Calu3 (cell line): ENCODE results near the gene ATP5F1C. TPM values are rescaled to one million over a fixed set of nuclear protein-coding genes. Genes with fewer than 3 reads are reported as not detected.
A peak's percentile ranks its signal among the peaks of the same experiment; 100 is the strongest.

Experiments used
- BruUV-seq: library from RNA; stranded (reverse); fragments of 400-500 nt; replicated peaks from 2 replicates; lab custom pipeline; 2021; lab: Mats Ljungman, UMichigan
- CTCF ChIA-PET: fragments of 300-600 bp; sonication (Branson Sonifier 250); formaldehyde crosslinking; loops from one replicate; lab custom pipeline; 2022; ENCODE audit warnings: antibody characterized with exemption; lab: Charles Lee
- DNase-seq: peaks from one replicate; pipeline ENCODE4 v3.0.0; 2022
- H3K27ac Mint-ChIP-seq: one replicate; pipeline ENCODE4 v1.8.0; 2022; ENCODE audit warnings: mixed read lengths; ENCODE audit not compliant: unreplicated experiment
- H3K27me3 Mint-ChIP-seq: one replicate; pipeline ENCODE4 v1.8.0; 2022; ENCODE audit warnings: mixed read lengths; ENCODE audit not compliant: unreplicated experiment
- H3K36me3 Mint-ChIP-seq: one replicate; pipeline ENCODE4 v1.8.0; 2022; ENCODE audit warnings: mild to moderate bottlenecking, moderate library complexity, mixed read lengths; ENCODE audit not compliant: insufficient read depth, unreplicated experiment
- H3K4me1 Mint-ChIP-seq: one replicate; pipeline ENCODE4 v1.8.0; 2022; ENCODE audit warnings: mild to moderate bottlenecking, low read depth, mixed read lengths; ENCODE audit not compliant: unreplicated experiment
- H3K4me3 Mint-ChIP-seq: one replicate; pipeline ENCODE4 v1.8.0; 2022; ENCODE audit warnings: mild to moderate bottlenecking, low read depth, moderate library complexity, mixed read lengths; ENCODE audit not compliant: unreplicated experiment
- H3K9me3 Mint-ChIP-seq: one replicate; pipeline ENCODE4 v1.8.0; 2022; ENCODE audit warnings: low read depth, mixed read lengths; ENCODE audit not compliant: unreplicated experiment
- CTCF ChIP-seq: fragments of 200-600 bp; IDR thresholded peaks from one replicate; pipeline ENCODE4 v1.8.0; 2022; ENCODE audit warnings: antibody characterized with exemption; ENCODE audit not compliant: unreplicated experiment
- intact Hi-C: fragments of 100-400 bp; cut with micrococcal nuclease; formaldehyde crosslinking; loops from one replicate; pipeline ENCODE4 v1.10.0; 2022; ENCODE audit not compliant: unreplicated experiment
- total RNA-seq: library from RNA; stranded (reverse); gene quantifications from 2 replicates; pipeline ENCODE4 v1.2.3, GENCODE V29; 2022

ATP5F1C gene
- total RNA-seq, 1 experiment from 2014 or later, result 373 TPM

- Mint-ChIP-seq H3K9me3 (no peaks in the 10 kb centered on the region), H3K27me3 (no peaks in the 10 kb centered on the region), H3K36me3 (peaks cover 12% of the 10 kb centered on the region), H3K27ac (peak overlapping the region; percentile 87), H3K4me3 (no peak overlapping the region), H3K4me1 (peaks cover 69% of the 10 kb centered on the region)
- intact Hi-C loops, result loop anchor here (10.0 kb wide), 1 partner anchor 330 kb away; no protein-coding TSS in a partner anchor
- CTCF ChIA-PET, result no interaction called here
- BruUV-seq, result no TSS peak
- TF ChIP-seq CTCF, result no peak
- no peak for DNase-seq
Observed at GRCh38 chr10:7855205-7855604, 67.2 kb downstream of the ATP5F1C start.

- Mint-ChIP-seq H3K4me3 (peak overlapping the region; percentile 51), H3K27me3 (no peaks in the 10 kb centered on the region), H3K4me1 (peaks cover 62% of the 10 kb centered on the region), H3K9me3 (peaks cover 3% of the 10 kb centered on the region), H3K27ac (peak overlapping the region; percentile 6), H3K36me3 (peaks cover 12% of the 10 kb centered on the region)
- TF ChIP-seq CTCF, result no peak
- intact Hi-C loops, result loop anchor here (10.0 kb wide), 1 partner anchor 332 kb away; no protein-coding TSS in a partner anchor
- no TSS peak for BruUV-seq
- CTCF ChIA-PET, result interaction anchor here (0.6 to 1.4 kb wide), 9 partner anchors 12 to 1594 kb away, joined by 3 to 9 read pairs (median 3); partner anchors contain the start of gene TAF3
- no peak for DNase-seq
Observed at GRCh38 chr10:7856678-7857077, 68.7 kb downstream of the ATP5F1C start.

- peak; percentile 10 for DNase-seq
- Mint-ChIP-seq H3K36me3 (peaks cover 12% of the 10 kb centered on the region), H3K27me3 (no peaks in the 10 kb centered on the region), H3K9me3 (peaks cover 6% of the 10 kb centered on the region), H3K4me1 (peaks cover 58% of the 10 kb centered on the region), H3K4me3 (peak overlapping the region; percentile 51), H3K27ac (peak overlapping the region; percentile 6)
- no TSS peak for BruUV-seq
- CTCF ChIA-PET, result interaction anchor here (0.6 to 1.4 kb wide), 4 partner anchors 13 to 1445 kb away, joined by 3 to 9 read pairs (median 3); partner anchors contain the start of gene TAF3
- no peak for TF ChIP-seq CTCF
- intact Hi-C loops, result loop anchor here (10.0 kb wide), 1 partner anchor 332 kb away; no protein-coding TSS in a partner anchor
Observed at GRCh38 chr10:7857262-7857661, 69.3 kb downstream of the ATP5F1C start.

Other genes starting within 250 kb of the ATP5F1C start
- gene ITIH5, start 121.2 kb upstream of the ATP5F1C start, total RNA-seq, result 2.0 and 5.2 TPM in 2 replicates
- gene ITIH2, start 84.9 kb upstream of the ATP5F1C start, total RNA-seq, result 1.1 and 1.7 TPM in 2 replicates
- gene KIN, start 184 bp upstream of the ATP5F1C start, total RNA-seq, result 15.0 and 16.2 TPM in 2 replicates
- 12.7 and 14.5 TPM in 2 replicates for gene TAF3, start 30.3 kb downstream of the ATP5F1C start, total RNA-seq